Adipocyte (in vitro differentiated cells): ENCODE data around the gene RBBP6.
"Not testable (repeated sequence)": the region's sequence is repeated elsewhere in the genome, so short reads cannot be mapped to it uniquely, and the experiment has no call there.

Experiments used
- DNase-seq: peaks from one replicate; pipeline ENCODE4 v3.0.0-alpha.2; 2015; ENCODE audit warnings: low read depth
- H3K27me3 ChIP-seq: replicated peaks from 2 replicates; pipeline ENCODE4 v1.7.0; 2013; ENCODE audit warnings: mild to moderate bottlenecking, low read length, moderate library complexity; ENCODE audit not compliant: control insufficient read depth, insufficient read depth
- H3K36me3 ChIP-seq: 2 replicates; pipeline ENCODE4 v1.7.0; 2013; ENCODE audit warnings: low read length, mild to moderate bottlenecking, moderate library complexity; ENCODE audit not compliant: control insufficient read depth, insufficient read depth, severe bottlenecking
- H3K4me1 ChIP-seq: 2 replicates; pipeline ENCODE4 v1.7.0; 2013; ENCODE audit warnings: mild to moderate bottlenecking, low read length, moderate library complexity; ENCODE audit not compliant: control insufficient read depth, insufficient read depth
- H3K4me3 ChIP-seq: 2 replicates; pipeline ENCODE4 v1.7.0; 2013; ENCODE audit warnings: mild to moderate bottlenecking, low read length, moderate library complexity
- H3K9ac ChIP-seq: 2 replicates; pipeline ENCODE4 v1.7.0; 2013; ENCODE audit warnings: mild to moderate bottlenecking, low read length, moderate library complexity
- H3K9me3 ChIP-seq: 2 replicates; pipeline ENCODE4 v1.7.0; 2013; ENCODE audit warnings: mild to moderate bottlenecking, low read length, moderate library complexity; ENCODE audit not compliant: control insufficient read depth

The RBBP6 gene

DNA sequence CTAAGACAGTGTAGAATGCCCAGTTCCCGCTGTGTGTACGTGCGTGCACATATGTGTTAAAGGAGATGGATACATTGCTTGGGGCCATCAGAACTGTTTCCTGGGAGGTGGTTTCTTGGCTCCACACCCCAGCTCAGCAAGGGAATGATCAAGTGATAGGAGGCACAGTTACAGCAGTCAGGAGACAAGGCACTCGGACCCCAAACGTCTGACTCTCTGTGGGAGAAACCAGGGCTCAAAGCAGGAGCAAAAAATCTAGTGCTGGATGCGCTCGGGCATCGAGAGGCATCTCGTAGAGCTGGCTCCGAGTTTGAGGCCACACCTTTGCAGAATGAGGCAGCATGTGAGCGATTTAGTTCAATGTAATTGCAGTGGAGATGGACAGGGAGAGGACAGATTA, 71.9 kb downstream of the RBBP6 start:
- Histone ChIP-seq H3K4me3 (no peak overlapping the region), H3K4me1 (peaks cover 5% of the 10 kb centered on the region), H3K36me3 (no peaks in the 10 kb centered on the region), H3K9me3 (no peaks in the 10 kb centered on the region), H3K9ac (no peak overlapping the region), H3K27me3 (no peaks in the 10 kb centered on the region)
- DNase-seq: no peak

DNA sequence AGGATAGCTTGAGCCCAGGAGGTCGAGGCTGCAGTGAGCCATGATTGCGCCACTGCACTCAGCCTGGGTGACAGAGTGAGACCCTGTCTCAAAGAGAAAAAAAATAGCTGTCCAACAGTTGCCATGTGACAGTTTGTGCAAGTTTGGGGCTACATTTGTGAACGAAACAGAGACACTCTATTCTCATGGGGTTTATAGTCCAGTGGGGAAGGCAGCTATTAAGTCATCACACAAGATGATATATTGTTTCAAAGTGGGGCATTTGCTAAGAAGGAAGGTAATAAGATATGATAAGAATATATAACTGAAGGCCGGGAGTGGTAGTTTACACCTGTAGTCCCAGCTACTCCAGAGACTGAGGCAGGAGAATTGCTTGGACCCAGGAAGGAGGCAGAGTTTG, 73.3 kb downstream of the RBBP6 start:
- no peak for DNase-seq
- no peaks in the 10 kb centered on the region for H3K36me3 ChIP-seq
- H3K27me3 ChIP-seq: no peaks in the 10 kb centered on the region
- H3K4me3 ChIP-seq: no peak overlapping the region
- H3K9ac ChIP-seq: no peak overlapping the region
- peaks cover 5% of the 10 kb centered on the region for H3K4me1 ChIP-seq
- H3K9me3 ChIP-seq: no peaks in the 10 kb centered on the region

DNA sequence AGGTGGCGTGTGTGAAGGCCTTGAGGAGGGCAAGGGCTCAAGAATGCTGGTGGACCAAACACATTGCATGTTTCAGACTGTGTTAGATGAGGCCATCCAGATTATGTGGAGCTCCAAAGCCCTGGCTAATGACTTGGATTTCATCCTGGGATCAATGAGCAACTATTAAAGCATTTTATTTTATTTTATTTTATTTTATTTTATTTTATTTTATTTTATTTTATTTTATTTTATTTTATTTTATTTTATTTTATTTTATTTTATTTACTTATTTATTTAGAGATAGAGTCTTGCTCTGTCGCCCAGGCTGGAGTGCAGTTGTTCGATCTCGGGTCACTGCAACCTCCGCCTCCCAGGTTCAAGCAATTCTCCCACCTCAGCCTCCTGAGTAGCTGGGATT, 73.9 kb downstream of the RBBP6 start:
- H3K36me3 ChIP-seq, H3K27me3 ChIP-seq, H3K9me3 ChIP-seq, DNase-seq, H3K4me1 ChIP-seq, H3K9ac ChIP-seq, H3K4me3 ChIP-seq: not testable (repeated sequence)

DNA sequence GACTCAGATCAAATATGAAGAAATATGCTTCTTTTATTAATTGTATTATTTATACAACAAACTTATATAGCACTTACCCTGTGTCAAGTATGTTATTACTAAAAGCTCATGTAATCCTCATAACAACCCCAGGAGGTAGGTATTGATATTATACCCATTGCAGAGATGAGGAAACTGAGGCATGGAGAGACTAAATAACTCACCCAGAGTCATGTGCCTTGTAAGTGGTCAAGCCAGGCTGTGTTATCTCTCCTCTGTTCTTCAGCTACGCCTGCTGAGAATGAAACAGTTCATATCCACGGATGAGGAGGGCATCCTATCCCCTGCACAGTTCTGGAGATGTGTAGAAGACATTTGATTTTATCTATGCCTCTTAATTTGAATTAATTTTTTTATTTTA, 78.1 kb downstream of the RBBP6 start:
- Histone ChIP-seq H3K9ac (no peak overlapping the region), H3K4me3 (no peak overlapping the region), H3K36me3 (no peaks in the 10 kb centered on the region), H3K27me3 (no peaks in the 10 kb centered on the region), H3K4me1 (no peaks in the 10 kb centered on the region), H3K9me3 (no peaks in the 10 kb centered on the region)
- no peak for DNase-seq
